ENCODE data around the gene VWA1.
"Not testable (repeated sequence)": the region's sequence is repeated elsewhere in the genome, so short reads cannot be mapped to it uniquely, and the experiment has no call there.

VWA1 gene

DNA sequence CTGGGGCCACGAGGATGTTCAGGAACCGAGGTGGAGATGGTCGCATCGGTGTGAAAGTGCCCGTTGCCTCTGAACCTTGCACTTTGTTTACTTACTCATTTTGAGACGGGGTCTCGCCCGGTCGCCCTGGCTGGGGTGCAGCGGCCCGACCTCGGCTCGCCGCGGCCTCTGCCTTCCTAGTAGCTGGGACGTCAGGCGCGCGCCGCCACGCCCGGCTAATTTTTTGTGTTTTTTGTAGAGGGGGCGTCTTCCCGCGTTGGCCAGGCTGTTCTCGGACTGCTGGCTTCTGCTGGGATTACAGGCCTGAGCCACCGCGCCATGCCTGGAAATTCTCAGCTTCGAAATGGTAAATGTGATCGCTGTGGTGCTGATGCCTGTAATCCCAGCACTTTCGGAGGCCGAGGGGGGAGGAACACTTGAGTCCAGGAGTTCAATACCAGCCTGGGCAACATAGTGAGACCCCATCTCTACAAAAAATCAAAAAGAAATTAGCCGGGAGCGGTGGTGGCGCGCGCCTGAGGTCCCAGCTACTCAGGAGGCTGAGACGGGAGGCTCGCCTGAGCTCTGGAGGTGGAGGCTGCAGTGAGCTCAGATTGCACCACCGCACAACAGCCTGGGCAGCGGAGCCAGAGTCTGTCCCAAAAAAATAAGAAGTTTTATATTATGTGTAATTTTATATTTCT lies 27.7 kb upstream of the VWA1 start (continued):
- no peak for TF ChIP-seq ZFP3 (CRISPR knock-in tag; IDR thresholded peaks at IDR 0.05)
- no peak for TF ChIP-seq ZC3H10 (CRISPR knock-in tag; IDR thresholded peaks at IDR 0.05)
- no peak for TF ChIP-seq GLIS3 (CRISPR knock-in tag; IDR thresholded peaks at IDR 0.05)
- TF ChIP-seq, protein P1, sequence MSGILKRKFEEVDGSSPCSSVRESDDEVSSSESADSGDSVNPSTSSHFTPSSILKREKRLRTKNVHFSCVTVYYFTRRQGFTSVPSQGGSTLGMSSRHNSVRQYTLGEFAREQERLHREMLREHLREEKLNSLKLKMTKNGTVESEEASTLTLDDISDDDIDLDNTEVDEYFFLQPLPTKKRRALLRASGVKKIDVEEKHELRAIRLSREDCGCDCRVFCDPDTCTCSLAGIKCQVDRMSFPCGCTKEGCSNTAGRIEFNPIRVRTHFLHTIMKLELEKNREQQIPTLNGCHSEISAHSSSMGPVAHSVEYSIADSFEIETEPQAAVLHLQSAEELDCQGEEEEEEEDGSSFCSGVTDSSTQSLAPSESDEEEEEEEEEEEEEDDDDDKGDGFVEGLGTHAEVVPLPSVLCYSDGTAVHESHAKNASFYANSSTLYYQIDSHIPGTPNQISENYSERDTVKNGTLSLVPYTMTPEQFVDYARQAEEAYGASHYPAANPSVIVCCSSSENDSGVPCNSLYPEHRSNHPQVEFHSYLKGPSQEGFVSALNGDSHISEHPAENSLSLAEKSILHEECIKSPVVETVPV (CRISPR knock-in tag; IDR thresholded peaks at IDR 0.05), result no peak
- TF ChIP-seq RARB (CRISPR knock-in tag; IDR thresholded peaks at IDR 0.05), result no peak
- TF ChIP-seq ZFP30 (CRISPR knock-in tag; IDR thresholded peaks at IDR 0.05), result no peak
- TF ChIP-seq ZNF565 (CRISPR knock-in tag; conservative IDR thresholded peaks at IDR 0.05; ENCODE audit: low read depth), result no peak
- TF ChIP-seq TCF4 (CRISPR knock-in tag; IDR thresholded peaks at IDR 0.05; ENCODE audit: borderline replicate concordance), result no peak
- no peak for TF ChIP-seq ZNF70 (CRISPR knock-in tag; IDR thresholded peaks at IDR 0.05)
- TF ChIP-seq, protein P2, sequence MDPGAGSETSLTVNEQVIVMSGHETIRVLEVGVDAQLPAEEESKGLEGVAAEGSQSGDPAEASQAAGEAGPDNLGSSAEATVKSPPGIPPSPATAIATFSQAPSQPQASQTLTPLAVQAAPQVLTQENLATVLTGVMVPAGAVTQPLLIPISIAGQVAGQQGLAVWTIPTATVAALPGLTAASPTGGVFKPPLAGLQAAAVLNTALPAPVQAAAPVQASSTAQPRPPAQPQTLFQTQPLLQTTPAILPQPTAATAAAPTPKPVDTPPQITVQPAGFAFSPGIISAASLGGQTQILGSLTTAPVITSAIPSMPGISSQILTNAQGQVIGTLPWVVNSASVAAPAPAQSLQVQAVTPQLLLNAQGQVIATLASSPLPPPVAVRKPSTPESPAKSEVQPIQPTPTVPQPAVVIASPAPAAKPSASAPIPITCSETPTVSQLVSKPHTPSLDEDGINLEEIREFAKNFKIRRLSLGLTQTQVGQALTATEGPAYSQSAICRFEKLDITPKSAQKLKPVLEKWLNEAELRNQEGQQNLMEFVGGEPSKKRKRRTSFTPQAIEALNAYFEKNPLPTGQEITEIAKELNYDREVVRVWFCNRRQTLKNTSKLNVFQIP (CRISPR knock-in tag; IDR thresholded peaks at IDR 0.05; ENCODE audit: borderline replicate concordance, low read depth), result no peak

DNA sequence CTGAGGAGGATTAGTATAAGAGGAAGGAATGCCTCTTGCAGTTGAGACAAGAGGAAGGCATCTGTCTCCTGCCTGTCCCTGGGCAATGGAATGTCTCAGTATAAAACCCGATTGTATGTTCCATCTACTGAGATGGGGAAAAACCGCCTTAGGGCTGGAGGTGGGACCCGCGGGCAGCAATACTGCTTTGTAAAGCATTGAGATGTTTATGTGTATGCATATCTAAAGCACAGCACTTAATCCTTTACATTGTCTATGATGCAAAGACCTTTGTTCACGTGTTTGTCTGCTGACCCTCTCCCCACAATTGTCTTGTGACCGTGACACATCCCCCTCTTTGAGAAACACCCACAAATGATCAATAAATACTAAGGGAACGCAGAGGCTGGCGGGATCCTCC lies 25.3 kb upstream of the VWA1 start:
- ATAC-seq, result not testable (repeated sequence)

DNA sequence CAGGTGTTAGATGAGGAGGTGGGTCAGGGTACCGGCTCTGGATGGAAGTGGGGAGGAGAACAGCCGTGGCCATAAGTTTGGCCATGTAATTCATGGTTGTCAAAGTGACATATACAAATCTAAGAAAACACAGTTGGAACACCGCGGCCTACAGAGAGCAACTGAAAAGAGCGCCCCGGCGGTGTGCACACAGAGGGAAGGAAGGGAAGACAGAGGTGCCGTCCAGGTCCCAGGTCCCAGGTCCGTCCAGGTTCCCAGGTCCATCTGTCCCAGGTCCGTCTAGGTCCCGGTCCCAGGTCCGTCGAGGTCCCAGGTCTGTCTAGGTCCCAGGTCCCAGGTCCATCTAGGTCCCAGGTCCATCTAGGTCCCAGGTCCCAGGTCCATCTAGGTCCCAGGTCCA lies 23.9 kb upstream of the VWA1 start:
- TF ChIP-seq, protein P2 (CRISPR knock-in tag; IDR thresholded peaks at IDR 0.05; ENCODE audit: borderline replicate concordance, low read depth), result no peak
- TF ChIP-seq GLIS3 (CRISPR knock-in tag; IDR thresholded peaks at IDR 0.05) (no peak), TOX (CRISPR knock-in tag; IDR thresholded peaks at IDR 0.05; ENCODE audit: borderline replicate concordance) (no peak), ZC3H10 (CRISPR knock-in tag; IDR thresholded peaks at IDR 0.05) (no peak), ZFP3 (CRISPR knock-in tag; IDR thresholded peaks at IDR 0.05) (no peak)
- TF ChIP-seq, protein P3, sequence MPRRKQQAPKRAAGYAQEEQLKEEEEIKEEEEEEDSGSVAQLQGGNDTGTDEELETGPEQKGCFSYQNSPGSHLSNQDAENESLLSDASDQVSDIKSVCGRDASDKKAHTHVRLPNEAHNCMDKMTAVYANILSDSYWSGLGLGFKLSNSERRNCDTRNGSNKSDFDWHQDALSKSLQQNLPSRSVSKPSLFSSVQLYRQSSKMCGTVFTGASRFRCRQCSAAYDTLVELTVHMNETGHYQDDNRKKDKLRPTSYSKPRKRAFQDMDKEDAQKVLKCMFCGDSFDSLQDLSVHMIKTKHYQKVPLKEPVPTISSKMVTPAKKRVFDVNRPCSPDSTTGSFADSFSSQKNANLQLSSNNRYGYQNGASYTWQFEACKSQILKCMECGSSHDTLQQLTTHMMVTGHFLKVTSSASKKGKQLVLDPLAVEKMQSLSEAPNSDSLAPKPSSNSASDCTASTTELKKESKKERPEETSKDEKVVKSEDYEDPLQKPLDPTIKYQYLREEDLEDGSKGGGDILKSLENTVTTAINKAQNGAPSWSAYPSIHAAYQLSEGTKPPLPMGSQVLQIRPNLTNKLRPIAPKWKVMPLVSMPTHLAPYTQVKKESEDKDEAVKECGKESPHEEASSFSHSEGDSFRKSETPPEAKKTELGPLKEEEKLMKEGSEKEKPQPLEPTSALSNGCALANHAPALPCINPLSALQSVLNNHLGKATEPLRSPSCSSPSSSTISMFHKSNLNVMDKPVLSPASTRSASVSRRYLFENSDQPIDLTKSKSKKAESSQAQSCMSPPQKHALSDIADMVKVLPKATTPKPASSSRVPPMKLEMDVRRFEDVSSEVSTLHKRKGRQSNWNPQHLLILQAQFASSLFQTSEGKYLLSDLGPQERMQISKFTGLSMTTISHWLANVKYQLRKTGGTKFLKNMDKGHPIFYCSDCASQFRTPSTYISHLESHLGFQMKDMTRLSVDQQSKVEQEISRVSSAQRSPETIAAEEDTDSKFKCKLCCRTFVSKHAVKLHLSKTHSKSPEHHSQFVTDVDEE (CRISPR knock-in tag; IDR thresholded peaks at IDR 0.05), result no peak
- TF ChIP-seq, protein P1 (CRISPR knock-in tag; IDR thresholded peaks at IDR 0.05), result no peak
- TF ChIP-seq, protein P4, sequence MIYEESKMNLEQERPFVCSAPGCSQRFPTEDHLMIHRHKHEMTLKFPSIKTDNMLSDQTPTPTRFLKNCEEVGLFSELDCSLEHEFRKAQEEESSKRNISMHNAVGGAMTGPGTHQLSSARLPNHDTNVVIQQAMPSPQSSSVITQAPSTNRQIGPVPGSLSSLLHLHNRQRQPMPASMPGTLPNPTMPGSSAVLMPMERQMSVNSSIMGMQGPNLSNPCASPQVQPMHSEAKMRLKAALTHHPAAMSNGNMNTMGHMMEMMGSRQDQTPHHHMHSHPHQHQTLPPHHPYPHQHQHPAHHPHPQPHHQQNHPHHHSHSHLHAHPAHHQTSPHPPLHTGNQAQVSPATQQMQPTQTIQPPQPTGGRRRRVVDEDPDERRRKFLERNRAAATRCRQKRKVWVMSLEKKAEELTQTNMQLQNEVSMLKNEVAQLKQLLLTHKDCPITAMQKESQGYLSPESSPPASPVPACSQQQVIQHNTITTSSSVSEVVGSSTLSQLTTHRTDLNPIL (CRISPR knock-in tag; IDR thresholded peaks at IDR 0.05; ENCODE audit: low read depth), result no peak
- ATAC-seq, result no peak

DNA sequence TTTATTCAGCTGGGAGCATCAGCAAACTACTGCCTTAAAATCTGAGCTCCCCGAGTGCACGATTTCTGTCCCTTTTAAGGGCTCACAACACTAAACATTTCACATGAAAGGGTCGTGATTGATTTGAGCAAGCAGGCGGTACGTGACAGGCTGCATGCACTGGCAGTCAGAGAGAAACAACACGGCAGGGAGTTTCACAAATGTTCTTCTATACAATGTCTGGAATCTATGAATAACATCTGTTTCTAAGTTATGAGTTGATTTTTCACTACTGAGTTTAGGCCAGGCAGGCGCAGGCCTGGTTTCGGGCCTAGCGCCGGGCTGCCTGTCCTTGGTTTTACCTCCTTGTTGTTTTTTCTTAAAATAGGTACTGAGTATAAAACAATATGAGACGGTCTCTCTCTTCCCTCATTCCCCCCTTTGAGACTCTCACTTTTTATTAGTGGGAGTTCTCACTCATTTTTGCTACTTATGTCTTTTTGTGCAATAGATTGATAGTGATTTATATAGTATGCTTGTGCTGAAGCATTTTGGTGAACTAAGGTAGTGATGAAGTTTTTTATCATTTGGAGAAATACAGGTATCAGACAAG lies 23.1 kb upstream of the VWA1 start:
- not testable (repeated sequence) for ATAC-seq
